Measurements from ENCODE around the gene IRF1.
A peak's percentile ranks its signal among the peaks of the same experiment; 100 is the strongest.

IRF1 gene

GRCh38 chr5:132459983-132460838 lies 30.4 kb downstream of the IRF1 start:
- DNase-seq (ENCODE audit: low read depth) = no peak
- no peak overlapping the region for H3K4me3 ChIP-seq (replicated peaks; ENCODE audit: low read depth, low read length)
- no peak for TF ChIP-seq CTCF (IDR thresholded peaks at IDR 0.05; ENCODE audit: low read length, missing control alignments)

- no peak overlapping the region for H3K4me3 ChIP-seq (replicated peaks; ENCODE audit: low read depth, low read length)
- peak; percentile 54 for DNase-seq (ENCODE audit: low read depth)
- TF ChIP-seq CTCF (IDR thresholded peaks at IDR 0.05; ENCODE audit: low read length, missing control alignments) = no peak
Observed at GRCh38 chr5:132459031-132459982, 31.3 kb downstream of the IRF1 start.

- DNase-seq (ENCODE audit: low read depth) = peak; percentile 45
- H3K4me3 ChIP-seq (replicated peaks; ENCODE audit: low read depth, low read length) = no peak overlapping the region
- TF ChIP-seq CTCF (IDR thresholded peaks at IDR 0.05; ENCODE audit: low read length, missing control alignments) = no peak
Observed at GRCh38 chr5:132458651-132459030, 31.9 kb downstream of the IRF1 start.

- TF ChIP-seq CTCF (IDR thresholded peaks at IDR 0.05; ENCODE audit: low read length, missing control alignments) = no peak
- no peak overlapping the region for H3K4me3 ChIP-seq (replicated peaks; ENCODE audit: low read depth, low read length)
- no peak for DNase-seq (ENCODE audit: low read depth)
Observed at GRCh38 chr5:132458226-132458560, 32.4 kb downstream of the IRF1 start.

- DNase-seq (ENCODE audit: low read depth) = peak; percentile 71
- H3K4me3 ChIP-seq (replicated peaks; ENCODE audit: low read depth, low read length) = no peak overlapping the region
- TF ChIP-seq CTCF (IDR thresholded peaks at IDR 0.05; ENCODE audit: low read length, missing control alignments) = no peak
Observed at GRCh38 chr5:132457371-132458225, 33.0 kb downstream of the IRF1 start.

GRCh38 chr5:132456987-132457361 lies 33.6 kb downstream of the IRF1 start:
- TF ChIP-seq CTCF (IDR thresholded peaks at IDR 0.05; ENCODE audit: low read length, missing control alignments) = no peak
- no peak overlapping the region for H3K4me3 ChIP-seq (replicated peaks; ENCODE audit: low read depth, low read length)
- DNase-seq (ENCODE audit: low read depth) = no peak
